OCI-LY3 (cell line): ENCODE data around the gene CLEC3A.

Experiments
- EZH2phosphoT487 ChIP-seq: fragments of 200-600 bp; shearing (Covaris generic); IDR thresholded peaks from 2 replicates; pipeline ENCODE4 v1.6.1; 2018; ENCODE audit warnings: antibody characterized with exemption, mixed run types, low read depth
- TF ChIP-seq, protein P1 (sequence below): fragments of 200-600, 300-600 bp; sonication (generic); IDR thresholded peaks from 2 replicates; pipeline ENCODE4 v1.5.1; 2014; ENCODE audit warnings: antibody characterized with exemption, low read length, low read depth

DNA sequence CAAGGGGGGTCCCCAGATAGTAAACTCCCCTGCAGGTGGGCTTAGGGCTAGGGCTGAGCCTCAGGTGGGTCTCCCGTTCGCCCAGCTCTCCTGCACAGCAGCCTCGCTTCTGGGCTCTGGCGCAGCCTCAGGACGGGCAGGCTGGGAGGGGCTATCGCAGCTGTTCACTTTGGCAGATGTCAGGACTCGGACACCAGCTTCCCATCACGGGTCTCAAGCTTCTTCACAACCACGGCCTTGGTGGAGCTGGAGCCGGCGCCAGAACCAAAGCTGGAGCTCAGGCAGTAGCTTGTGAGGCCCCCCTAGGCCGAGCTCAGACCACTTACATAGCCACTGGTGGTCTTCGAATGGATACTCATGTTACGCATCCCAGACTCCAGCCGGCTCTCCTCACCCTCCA, 26.0 kb downstream of the CLEC3A start:
- TF ChIP-seq, protein P1, sequence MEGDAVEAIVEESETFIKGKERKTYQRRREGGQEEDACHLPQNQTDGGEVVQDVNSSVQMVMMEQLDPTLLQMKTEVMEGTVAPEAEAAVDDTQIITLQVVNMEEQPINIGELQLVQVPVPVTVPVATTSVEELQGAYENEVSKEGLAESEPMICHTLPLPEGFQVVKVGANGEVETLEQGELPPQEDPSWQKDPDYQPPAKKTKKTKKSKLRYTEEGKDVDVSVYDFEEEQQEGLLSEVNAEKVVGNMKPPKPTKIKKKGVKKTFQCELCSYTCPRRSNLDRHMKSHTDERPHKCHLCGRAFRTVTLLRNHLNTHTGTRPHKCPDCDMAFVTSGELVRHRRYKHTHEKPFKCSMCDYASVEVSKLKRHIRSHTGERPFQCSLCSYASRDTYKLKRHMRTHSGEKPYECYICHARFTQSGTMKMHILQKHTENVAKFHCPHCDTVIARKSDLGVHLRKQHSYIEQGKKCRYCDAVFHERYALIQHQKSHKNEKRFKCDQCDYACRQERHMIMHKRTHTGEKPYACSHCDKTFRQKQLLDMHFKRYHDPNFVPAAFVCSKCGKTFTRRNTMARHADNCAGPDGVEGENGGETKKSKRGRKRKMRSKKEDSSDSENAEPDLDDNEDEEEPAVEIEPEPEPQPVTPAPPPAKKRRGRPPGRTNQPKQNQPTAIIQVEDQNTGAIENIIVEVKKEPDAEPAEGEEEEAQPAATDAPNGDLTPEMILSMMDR, result no peak
- TF ChIP-seq EZH2phosphoT487, result no peak
